Fibroblast of lung (primary cell): ENCODE measurements around the gene TEX44. TPM values are rescaled to one million over a fixed set of nuclear protein-coding genes. Genes with fewer than 3 reads are reported as not detected.

ENCODE experiments used
- DNase-seq, 2 donors: peaks; one replicate each; pipeline versions ENCODE4 v3.0.0 to v3.0.0-alpha.2; 2010; ENCODE audit warnings: low read depth in 2 of 2
- H2AFZ ChIP-seq: 2 replicates; pipeline ENCODE4 v1.5.1; 2012; ENCODE audit warnings: low read length, control low read depth, inconsistent platforms
- H3K27ac ChIP-seq: 2 replicates; pipeline ENCODE4 v1.5.1; 2011; ENCODE audit warnings: low read length, control low read depth; ENCODE audit not compliant: insufficient read depth
- H3K27me3 ChIP-seq: 2 replicates; pipeline ENCODE4 v1.5.1; 2011; ENCODE audit warnings: mild to moderate bottlenecking, low read length; ENCODE audit not compliant: control insufficient read depth, insufficient read depth
- H3K36me3 ChIP-seq: 2 replicates; pipeline ENCODE4 v1.5.1; 2011; ENCODE audit warnings: low read length; ENCODE audit not compliant: control insufficient read depth, insufficient read depth
- H3K4me1 ChIP-seq: 2 replicates; pipeline ENCODE4 v1.5.1; 2011; ENCODE audit warnings: low read length; ENCODE audit not compliant: control insufficient read depth, insufficient read depth; ENCODE audit errors: extremely low read depth
- H3K4me2 ChIP-seq: 2 replicates; pipeline ENCODE4 v1.5.1; 2011; ENCODE audit warnings: low read length, control low read depth; ENCODE audit not compliant: insufficient read depth; ENCODE audit errors: extremely low read depth
- H3K4me3 ChIP-seq, 4 experiments: fragments of 200-600 bp in 1 of 4; sonication (generic) in 1 of 4; replicated peaks in 1 of 4; 2 replicates each; pipeline ENCODE4 v1.5.1; 2011 to 2016; ENCODE audit warnings: low read length in 4 of 4, low read depth in 3 of 4, mild to moderate bottlenecking in 3 of 4, control low read depth in 2 of 4, inconsistent platforms in 1 of 4, mixed read lengths in 1 of 4; ENCODE audit not compliant: insufficient read depth in 1 of 4; ENCODE audit errors: control extremely low read depth in 1 of 4
- H3K79me2 ChIP-seq: 2 replicates; pipeline ENCODE4 v1.5.1; 2012; ENCODE audit warnings: mild to moderate bottlenecking, low read length, inconsistent platforms; ENCODE audit not compliant: control insufficient read depth, insufficient read depth
- H3K9ac ChIP-seq: 2 replicates; pipeline ENCODE4 v1.5.1; 2011; ENCODE audit warnings: mild to moderate bottlenecking, low read length, control low read depth; ENCODE audit not compliant: insufficient read depth
- H3K9me3 ChIP-seq: 2 replicates; pipeline ENCODE4 v1.5.1; 2012; ENCODE audit warnings: low read depth, low read length; ENCODE audit not compliant: control insufficient read depth, insufficient read depth
- H4K20me1 ChIP-seq: 2 replicates; pipeline ENCODE4 v1.5.1; 2011; ENCODE audit warnings: low read length; ENCODE audit not compliant: control insufficient read depth, insufficient read depth; ENCODE audit errors: extremely low read depth
- EZH2 ChIP-seq: IDR thresholded peaks from 2 replicates; pipeline ENCODE4 v1.5.1; 2012; ENCODE audit warnings: low read length, control low read depth, mild to moderate bottlenecking; ENCODE audit errors: missing control alignments
- polyA plus RNA-seq, 2 donors: library from polyadenylated mRNA; depleted of rRNA in 1 of 2; stranded (reverse) in 1 of 2; unstranded in 1 of 2; fragments of >200 nt; gene quantifications; 2 replicates each; pipeline ENCODE4 v1.2.1, GENCODE V29; 2011 to 2012; ENCODE audit warnings: missing spikeins in 1 of 2
- total RNA-seq: library from RNA; depleted of rRNA; stranded (reverse); fragments of >200 nt; gene quantifications from 2 replicates; pipeline ENCODE4 v1.2.1, GENCODE V29; 2014
- TF ChIP-seq, protein P1 (sequence below), 2 donors: IDR thresholded peaks in 1 of 2; conservative IDR thresholded peaks in 1 of 2; 1 replicate in 1 of 2; 2 replicates in 1 of 2; pipeline ENCODE4 v1.5.1; 2011 to 2012; ENCODE audit warnings: low read length in 2 of 2, control low read depth in 1 of 2, inconsistent platforms in 1 of 2, low read depth in 1 of 2, mild to moderate bottlenecking in 1 of 2

Gene TEX44
- total and polyA plus RNA-seq, 2 donors (not counting 1 experiment from before 2014, with no cell fraction given): not detected

DNA sequence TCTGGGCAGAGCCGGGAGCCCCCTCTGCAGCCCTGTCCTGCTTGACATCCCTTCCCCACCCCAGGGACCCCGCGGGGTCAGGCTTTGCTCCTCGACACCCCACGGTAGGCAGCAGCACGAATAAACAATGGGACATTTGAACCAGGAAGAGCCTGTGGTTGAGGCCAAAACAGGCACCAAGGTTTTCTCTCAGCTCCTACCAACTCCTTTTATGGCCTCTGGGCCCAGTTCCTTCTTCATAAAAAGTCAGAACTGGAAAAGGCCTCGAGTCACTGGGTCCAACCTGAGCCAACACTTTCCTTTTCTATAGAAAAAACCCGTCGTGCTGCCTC is 20.6 kb downstream of the TEX44 start:
- Histone ChIP-seq H3K27ac (peak overlapping the region; percentile 99), H3K9ac (peak overlapping the region; percentile 48), H3K4me2 (peak overlapping the region; percentile 40), H3K4me1 (peaks cover 30% of the 10 kb centered on the region), H3K79me2 (no peaks in the 10 kb centered on the region), H4K20me1 (no peaks in the 10 kb centered on the region), H3K36me3 (no peaks in the 10 kb centered on the region), H3K9me3 (no peaks in the 10 kb centered on the region), H3K4me3 (no peak overlapping the region), H2AFZ (no peak overlapping the region), H3K27me3 (no peaks in the 10 kb centered on the region)
- TF ChIP-seq EZH2: no peak
- TF ChIP-seq, protein P1, sequence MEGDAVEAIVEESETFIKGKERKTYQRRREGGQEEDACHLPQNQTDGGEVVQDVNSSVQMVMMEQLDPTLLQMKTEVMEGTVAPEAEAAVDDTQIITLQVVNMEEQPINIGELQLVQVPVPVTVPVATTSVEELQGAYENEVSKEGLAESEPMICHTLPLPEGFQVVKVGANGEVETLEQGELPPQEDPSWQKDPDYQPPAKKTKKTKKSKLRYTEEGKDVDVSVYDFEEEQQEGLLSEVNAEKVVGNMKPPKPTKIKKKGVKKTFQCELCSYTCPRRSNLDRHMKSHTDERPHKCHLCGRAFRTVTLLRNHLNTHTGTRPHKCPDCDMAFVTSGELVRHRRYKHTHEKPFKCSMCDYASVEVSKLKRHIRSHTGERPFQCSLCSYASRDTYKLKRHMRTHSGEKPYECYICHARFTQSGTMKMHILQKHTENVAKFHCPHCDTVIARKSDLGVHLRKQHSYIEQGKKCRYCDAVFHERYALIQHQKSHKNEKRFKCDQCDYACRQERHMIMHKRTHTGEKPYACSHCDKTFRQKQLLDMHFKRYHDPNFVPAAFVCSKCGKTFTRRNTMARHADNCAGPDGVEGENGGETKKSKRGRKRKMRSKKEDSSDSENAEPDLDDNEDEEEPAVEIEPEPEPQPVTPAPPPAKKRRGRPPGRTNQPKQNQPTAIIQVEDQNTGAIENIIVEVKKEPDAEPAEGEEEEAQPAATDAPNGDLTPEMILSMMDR (conservative IDR thresholded peaks at IDR 0.05 in 1 of 2, IDR thresholded peaks at IDR 0.05 in 1 of 2; ENCODE audit: low read depth in 1 of 2, low read length in 2 of 2): no peak
- no peak for DNase-seq

DNA sequence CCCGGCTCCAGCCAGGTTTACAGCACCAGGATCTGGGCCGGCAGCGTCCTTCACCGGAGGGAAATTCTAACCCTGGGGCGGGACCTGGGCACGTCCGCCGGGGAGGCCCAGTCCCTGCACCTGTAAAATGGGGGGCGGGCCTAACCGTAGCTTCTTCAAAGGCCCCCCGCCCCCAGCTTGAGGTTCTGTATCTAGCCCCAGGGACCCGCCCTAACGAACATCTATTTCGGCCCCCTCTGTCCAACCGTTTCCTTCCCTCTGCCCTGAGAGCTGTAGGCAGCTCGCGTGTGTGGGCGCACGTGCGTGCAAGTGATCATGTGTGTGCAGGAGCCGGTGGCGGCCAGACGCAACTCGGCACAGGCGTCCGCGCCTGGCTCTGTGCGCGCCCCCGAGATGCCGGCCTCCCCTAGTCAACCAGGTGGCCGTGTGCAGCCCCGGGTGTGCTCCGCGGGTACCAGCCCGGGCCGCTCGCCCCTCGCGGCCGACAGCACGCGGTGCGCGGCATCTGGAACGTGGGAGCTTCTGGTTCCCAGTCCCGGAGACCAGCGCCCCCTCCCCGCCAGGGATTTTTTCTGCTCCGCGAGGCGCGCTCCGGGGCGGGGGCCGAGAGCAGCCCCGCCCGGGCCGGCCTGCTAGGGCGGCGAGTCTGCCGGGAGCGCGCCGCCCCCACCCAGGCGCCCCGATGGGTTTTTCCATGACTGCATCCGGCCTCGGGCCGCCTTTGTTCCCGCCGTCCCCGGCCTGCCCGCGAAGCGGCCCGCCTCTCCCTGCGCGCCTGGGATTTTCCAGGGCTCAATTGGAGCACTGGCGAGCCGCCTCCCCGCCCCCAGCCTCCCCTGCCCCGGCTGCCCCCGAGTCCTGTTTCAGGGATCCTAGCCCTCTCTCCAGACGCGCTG is 21.2 kb downstream of the TEX44 start:
- peak overlapping the region; percentile 24 to 48 (median 26) for H3K4me3 ChIP-seq
- H3K27ac ChIP-seq: peak overlapping the region; percentile 99
- H2AFZ ChIP-seq: peak overlapping the region; percentile 10
- H3K4me1 ChIP-seq: peaks cover 30% of the 10 kb centered on the region
- H3K9ac ChIP-seq: peak overlapping the region; percentile 48
- no peaks in the 10 kb centered on the region for H3K9me3 ChIP-seq
- DNase-seq: peak; percentile 71 to 86
- no peaks in the 10 kb centered on the region for H4K20me1 ChIP-seq
- H3K27me3 ChIP-seq: no peaks in the 10 kb centered on the region
- no peaks in the 10 kb centered on the region for H3K79me2 ChIP-seq
- H3K36me3 ChIP-seq: no peaks in the 10 kb centered on the region
- TF ChIP-seq, protein P1 (conservative IDR thresholded peaks at IDR 0.05 in 1 of 2, IDR thresholded peaks at IDR 0.05 in 1 of 2; ENCODE audit: low read depth in 1 of 2, low read length in 2 of 2): no peak
- TF ChIP-seq EZH2: no peak
- peak overlapping the region; percentile 87 for H3K4me2 ChIP-seq

DNA sequence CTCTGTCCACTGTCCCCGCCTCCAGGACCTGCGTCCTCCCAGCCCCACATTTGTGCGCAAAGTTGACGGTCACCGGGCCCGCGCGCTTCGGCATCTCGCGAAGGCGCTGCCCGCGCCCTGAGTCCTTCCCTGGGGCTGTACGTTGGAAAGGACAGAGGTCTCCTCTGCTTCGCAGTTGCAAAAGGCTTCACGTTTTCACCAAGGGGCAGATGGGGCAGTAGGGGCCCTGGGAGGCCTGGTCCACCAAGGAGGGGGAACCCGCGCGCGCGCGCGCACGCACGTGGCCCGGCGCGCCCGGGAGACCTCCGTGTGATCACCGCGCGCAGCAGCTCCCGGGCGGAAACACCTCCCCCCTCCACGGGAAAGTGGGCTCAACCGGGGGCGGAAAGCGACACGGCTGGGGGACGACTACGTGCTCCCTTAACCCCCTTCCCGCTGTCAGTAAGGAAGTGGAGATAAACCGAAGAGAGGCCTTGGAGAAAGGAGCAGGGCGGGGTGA is 21.9 kb downstream of the TEX44 start:
- H3K27ac ChIP-seq: peak overlapping the region; percentile 99
- no peaks in the 10 kb centered on the region for H4K20me1 ChIP-seq
- no peak for DNase-seq
- no peaks in the 10 kb centered on the region for H3K36me3 ChIP-seq
- H3K4me2 ChIP-seq: peak overlapping the region; percentile 87
- H3K79me2 ChIP-seq: no peaks in the 10 kb centered on the region
- H3K9me3 ChIP-seq: no peaks in the 10 kb centered on the region
- TF ChIP-seq, protein P1 (conservative IDR thresholded peaks at IDR 0.05 in 1 of 2, IDR thresholded peaks at IDR 0.05 in 1 of 2; ENCODE audit: low read depth in 1 of 2, low read length in 2 of 2): no peak
- no peak for TF ChIP-seq EZH2
- peak overlapping the region; percentile 44 for H3K9ac ChIP-seq
- H3K27me3 ChIP-seq: no peaks in the 10 kb centered on the region
- peak overlapping the region; percentile 24 to 48 (median 26) for H3K4me3 ChIP-seq
- H3K4me1 ChIP-seq: peaks cover 30% of the 10 kb centered on the region
- H2AFZ ChIP-seq: peak overlapping the region; percentile 62
